GDM1 (cell line): ENCODE results near the gene OSBPL10.

Experiments used
- DNase-seq: peaks from one replicate; lab custom pipeline; 2025; lab: John Stamatoyannopoulos, UW

Gene OSBPL10

GRCh38 chr3:31738412-31738811 lies 242.7 kb downstream of the OSBPL10 start:
- no peak for DNase-seq

GRCh38 chr3:31735667-31736066 lies 245.4 kb downstream of the OSBPL10 start:
- no peak for DNase-seq

GRCh38 chr3:31733234-31733667 lies 247.8 kb downstream of the OSBPL10 start:
- DNase-seq: no peak

- no peak for DNase-seq
Observed at GRCh38 chr3:31732548-31732947, 248.5 kb downstream of the OSBPL10 start.

GRCh38 chr3:31729573-31729972 lies 251.5 kb downstream of the OSBPL10 start:
- no peak for DNase-seq

- DNase-seq: no peak
Observed at GRCh38 chr3:31729082-31729481, 252.0 kb downstream of the OSBPL10 start.

- no peak for DNase-seq
Observed at GRCh38 chr3:31728403-31728802, 252.7 kb downstream of the OSBPL10 start.

- DNase-seq: no peak
Observed at GRCh38 chr3:31725976-31726375, 255.1 kb downstream of the OSBPL10 start.

GRCh38 chr3:31725568-31725967 lies 255.5 kb downstream of the OSBPL10 start:
- no peak for DNase-seq

- DNase-seq: no peak
Observed at GRCh38 chr3:31724651-31725050, 256.4 kb downstream of the OSBPL10 start.

GRCh38 chr3:31724116-31724515 lies 256.9 kb downstream of the OSBPL10 start:
- no peak for DNase-seq

GRCh38 chr3:31723701-31724100 lies 257.4 kb downstream of the OSBPL10 start:
- DNase-seq: no peak

- DNase-seq: no peak
Observed at GRCh38 chr3:31721676-31722075, 259.4 kb downstream of the OSBPL10 start.

GRCh38 chr3:31714495-31715280 lies 266.4 kb downstream of the OSBPL10 start:
- no peak for DNase-seq

GRCh38 chr3:31713816-31714215 lies 267.2 kb downstream of the OSBPL10 start:
- no peak for DNase-seq

- no peak for DNase-seq
Observed at GRCh38 chr3:31710123-31710803, 270.8 kb downstream of the OSBPL10 start.

- no peak for DNase-seq
Observed at GRCh38 chr3:31709526-31709925, 271.5 kb downstream of the OSBPL10 start.

GRCh38 chr3:31709005-31709404 lies 272.1 kb downstream of the OSBPL10 start:
- DNase-seq: no peak

- no peak for DNase-seq
Observed at GRCh38 chr3:31707286-31707685, 273.8 kb downstream of the OSBPL10 start.

GRCh38 chr3:31705736-31706135 lies 275.3 kb downstream of the OSBPL10 start:
- DNase-seq: no peak

- no peak for DNase-seq
Observed at GRCh38 chr3:31704591-31705179, 276.4 kb downstream of the OSBPL10 start.

GRCh38 chr3:31704156-31704555 lies 276.9 kb downstream of the OSBPL10 start:
- no peak for DNase-seq

GRCh38 chr3:31701286-31701685 lies 279.8 kb downstream of the OSBPL10 start:
- no peak for DNase-seq
